Right lobe of liver (tissue), 6 donors: ENCODE data around the gene POU5F2. TPM values are rescaled to one million over a fixed set of nuclear protein-coding genes. Genes with fewer than 3 reads are reported as not detected.

ENCODE experiments used
- ATAC-seq, 4 donors: fragments of 200-7000 bp; cut with Tn5 transposase; one replicate each; pipeline ENCODE4 v1.9.1; 2020; ENCODE audit warnings: mild to moderate bottlenecking in 4 of 4, moderate library complexity in 4 of 4
- DNase-seq, 3 donors: peaks; one replicate each; pipeline ENCODE4 v3.0.0-alpha.2; 2020
- H3K27ac ChIP-seq, 3 donors: fragments of 200-600 bp; one replicate each; pipeline ENCODE4 v1.8.0; 2022
- H3K27me3 ChIP-seq, 2 donors: fragments of 200-600 bp; one replicate each; pipeline ENCODE4 v1.8.0; 2022
- H3K36me3 ChIP-seq, 4 donors: fragments of 200-600 bp; sonication (generic) in 1 of 4; one replicate each; pipeline versions ENCODE4 v1.5.1 to v1.8.0; 2017 to 2022; ENCODE audit warnings: control low read depth in 1 of 4
- H3K4me1 ChIP-seq, 4 donors: fragments of 200-600 bp; sonication (generic) in 1 of 4; one replicate each; pipeline versions ENCODE4 v1.5.1 to v1.8.0; 2017 to 2022; ENCODE audit warnings: control low read depth in 1 of 4
- H3K4me3 ChIP-seq, 3 donors: fragments of 200-600 bp; one replicate each; pipeline ENCODE4 v1.8.0; 2022
- H3K9me3 ChIP-seq, 4 donors: fragments of 200-600 bp; sonication (generic) in 1 of 4; one replicate each; pipeline versions ENCODE4 v1.5.1 to v1.8.0; 2017 to 2022; ENCODE audit warnings: control low read depth in 1 of 4
- POLR2A ChIP-seq: fragments of 450-650 bp; IDR thresholded peaks from one replicate; pipeline ENCODE4 v1.6.1; 2017; ENCODE audit warnings: antibody characterized with exemption, mild to moderate bottlenecking
- WGBS: methylation state at CpG from one replicate; pipeline ENCODE4 v1.1.6; 2018; ENCODE audit warnings: low coverage, low lambda C conversion rate; ENCODE audit not compliant: insufficient coverage; ENCODE audit errors: missing lambda C conversion rate; 5-methylcytosine and 5-hydroxymethylcytosine counted together
- intact Hi-C, 2 donors: fragments of 100-400 bp; cut with DNase I; formaldehyde crosslinking; loops; one replicate each; pipeline versions ENCODE4 v1.11.2 to v1.14.1; 2022
- total RNA-seq, 6 experiments: library from RNA; depleted of rRNA in 2 of 6; stranded (reverse); fragments of >200 nt in 2 of 6; fragmentation: NEBNext Ultra II Directional in 3 of 6; extraction: Animal tissue kit (Norgen Biotek cat#: 25700) in 3 of 6; gene quantifications; one replicate each; pipeline versions ENCODE4 v1.1.0 to v1.2.4, GENCODE V29; 2016 to 2023
- TF ChIP-seq, protein P1 (sequence below), 4 donors: fragments of 200-600 bp in 3 of 4; fragments of 450-650 bp in 1 of 4; IDR thresholded peaks; one replicate each; pipeline versions ENCODE4 v1.5.1 to v1.8.0; 2016 to 2022; ENCODE audit warnings: antibody characterized with exemption in 4 of 4, mild to moderate bottlenecking in 2 of 4
- donor health status: DM: no; HTN: yes; CAD: no.
- donor health status: DM: no; HTN: no; CAD: no.
- donor health status: DM: no; HTN: no; CAD: no.
- donor health status: DM: no; HTN: yes; CAD: no.
- donor health status: DM: no; HTN: yes; CAD: no.

The POU5F2 gene
- total RNA-seq, 6 experiments from 2014 or later = 0.29 to 1.3 (median 0.52) TPM

DNA sequence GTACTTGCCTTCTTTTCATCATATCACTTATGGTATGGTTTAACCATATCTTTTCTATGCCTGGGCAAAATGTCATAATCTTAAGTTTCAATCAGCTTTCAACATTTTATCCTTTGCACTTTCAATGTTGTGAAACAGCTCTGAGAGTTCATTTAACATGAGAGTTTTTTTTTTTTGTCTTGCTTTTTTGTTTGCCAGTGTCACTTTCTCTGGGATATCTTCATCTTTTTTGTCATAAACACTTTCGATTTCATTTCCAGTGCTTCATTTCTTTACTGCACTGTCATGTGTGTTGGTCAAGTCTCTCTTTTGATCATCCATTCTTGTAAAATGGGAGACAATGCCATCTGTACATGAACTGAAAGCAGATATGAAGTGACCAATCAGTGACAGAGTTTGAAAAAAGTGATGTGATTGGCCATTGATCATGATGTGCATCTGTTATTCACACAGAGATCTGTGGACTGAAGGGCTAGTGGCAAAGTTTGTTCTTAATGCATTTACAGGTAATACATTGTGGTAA is 7.5 kb upstream of the POU5F2 start:
- ATAC-seq = peak in 2 of 4 donors; percentile 32 to 42
- TF ChIP-seq, protein P1, sequence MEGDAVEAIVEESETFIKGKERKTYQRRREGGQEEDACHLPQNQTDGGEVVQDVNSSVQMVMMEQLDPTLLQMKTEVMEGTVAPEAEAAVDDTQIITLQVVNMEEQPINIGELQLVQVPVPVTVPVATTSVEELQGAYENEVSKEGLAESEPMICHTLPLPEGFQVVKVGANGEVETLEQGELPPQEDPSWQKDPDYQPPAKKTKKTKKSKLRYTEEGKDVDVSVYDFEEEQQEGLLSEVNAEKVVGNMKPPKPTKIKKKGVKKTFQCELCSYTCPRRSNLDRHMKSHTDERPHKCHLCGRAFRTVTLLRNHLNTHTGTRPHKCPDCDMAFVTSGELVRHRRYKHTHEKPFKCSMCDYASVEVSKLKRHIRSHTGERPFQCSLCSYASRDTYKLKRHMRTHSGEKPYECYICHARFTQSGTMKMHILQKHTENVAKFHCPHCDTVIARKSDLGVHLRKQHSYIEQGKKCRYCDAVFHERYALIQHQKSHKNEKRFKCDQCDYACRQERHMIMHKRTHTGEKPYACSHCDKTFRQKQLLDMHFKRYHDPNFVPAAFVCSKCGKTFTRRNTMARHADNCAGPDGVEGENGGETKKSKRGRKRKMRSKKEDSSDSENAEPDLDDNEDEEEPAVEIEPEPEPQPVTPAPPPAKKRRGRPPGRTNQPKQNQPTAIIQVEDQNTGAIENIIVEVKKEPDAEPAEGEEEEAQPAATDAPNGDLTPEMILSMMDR (IDR thresholded peaks at IDR 0.05) = no peak
- TF ChIP-seq POLR2A = no peak
- no peak overlapping the region for H3K27ac ChIP-seq
- DNase-seq = no peak
- no peaks in the 10 kb centered on the region for H3K36me3 ChIP-seq
- H3K4me3 ChIP-seq = no peak overlapping the region
- no peaks in the 10 kb centered on the region for H3K9me3 ChIP-seq
- no peaks in the 10 kb centered on the region for H3K27me3 ChIP-seq
- no peaks in the 10 kb centered on the region for H3K4me1 ChIP-seq
- intact Hi-C loops = no loop called here
- WGBS = 53% methylated on average over 1 of the region's 1 CpG

DNA sequence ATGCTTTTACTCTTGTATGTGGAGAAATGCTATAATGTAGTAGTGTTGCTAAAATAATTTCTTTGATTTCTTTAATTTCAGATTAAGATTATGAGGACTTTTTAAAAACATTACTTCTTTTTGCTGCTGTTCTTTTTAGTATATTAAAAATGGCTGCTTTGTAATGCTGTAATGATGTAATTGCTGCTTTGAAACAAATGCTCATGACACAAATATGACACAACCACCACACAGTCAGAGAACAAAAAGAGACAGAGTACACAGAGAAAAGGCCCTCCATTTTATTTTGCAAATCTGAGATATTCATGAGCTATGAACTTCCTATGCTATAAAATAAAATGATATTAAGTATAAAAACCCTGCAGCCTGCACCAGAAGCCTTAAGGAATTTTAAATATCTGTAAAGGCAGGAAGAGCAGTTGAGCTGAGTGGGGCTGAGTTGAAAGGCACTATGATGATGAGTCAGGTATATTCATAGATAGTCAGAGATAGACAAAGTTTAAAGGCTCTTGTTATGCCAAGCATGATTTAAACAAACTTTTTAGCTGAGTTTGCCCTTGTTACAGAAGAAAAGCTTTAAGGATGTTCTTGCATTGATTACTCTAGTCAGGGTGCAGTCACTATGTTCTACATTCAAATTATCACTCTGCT is 5.1 kb upstream of the POU5F2 start:
- Histone ChIP-seq H3K4me3 (no peak overlapping the region), H3K4me1 (no peaks in the 10 kb centered on the region), H3K9me3 (no peaks in the 10 kb centered on the region), H3K27ac (no peak overlapping the region), H3K36me3 (no peaks in the 10 kb centered on the region), H3K27me3 (no peaks in the 10 kb centered on the region)
- ATAC-seq = no peak
- intact Hi-C loops = no loop called here
- DNase-seq = no peak
- TF ChIP-seq, protein P1 (IDR thresholded peaks at IDR 0.05) = no peak
- no peak for TF ChIP-seq POLR2A

DNA sequence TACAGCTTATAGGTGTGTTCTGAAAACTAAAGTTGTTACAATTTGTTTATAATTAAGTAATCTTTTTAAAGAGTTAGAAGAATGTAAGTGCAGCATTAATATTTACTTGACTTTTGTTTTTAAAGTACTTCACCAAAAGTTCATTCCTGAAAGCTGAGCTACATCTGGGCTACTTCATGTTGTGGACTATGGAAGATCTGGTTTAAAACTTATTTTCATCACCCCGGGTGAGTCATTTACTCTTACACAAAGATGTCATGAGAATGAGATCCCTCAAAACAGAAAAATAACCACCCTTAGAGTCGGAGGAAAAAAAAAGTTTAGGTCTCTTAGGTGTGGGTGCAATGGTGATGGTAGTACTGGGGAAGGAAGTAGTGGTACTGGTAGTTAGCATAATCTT is 5.1 kb downstream of the POU5F2 start:
- 88% methylated on average over 2 of the region's 2 CpGs for WGBS
- ATAC-seq (no peak), DNase-seq (no peak)
- no peaks in the 10 kb centered on the region for H3K4me1 ChIP-seq
- intact Hi-C loops = no loop called here
- H3K27me3 ChIP-seq = no peaks in the 10 kb centered on the region
- H3K9me3 ChIP-seq = no peaks in the 10 kb centered on the region
- TF ChIP-seq, protein P1 (IDR thresholded peaks at IDR 0.05) = no peak
- no peak for TF ChIP-seq POLR2A
- no peak overlapping the region for H3K27ac ChIP-seq
- H3K4me3 ChIP-seq = no peak overlapping the region
- H3K36me3 ChIP-seq = no peaks in the 10 kb centered on the region

DNA sequence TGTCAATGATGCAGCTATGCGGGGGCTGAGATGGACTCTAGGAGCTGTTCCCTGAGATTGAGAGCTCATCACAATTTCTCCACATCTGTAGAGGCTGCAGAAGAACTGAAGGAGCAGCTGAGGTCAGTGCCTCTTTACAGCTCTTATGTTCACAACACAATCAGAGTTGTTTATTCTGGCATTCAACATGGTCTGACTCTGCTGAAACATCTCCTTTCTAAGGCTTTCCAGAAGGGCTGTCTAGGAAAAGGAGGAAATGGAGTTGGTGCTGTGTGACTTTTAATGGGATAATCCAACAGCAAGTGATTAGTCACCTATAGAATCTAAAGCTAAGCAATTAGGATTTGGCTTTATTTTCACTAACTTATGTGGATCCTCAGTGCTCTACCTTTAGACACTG is 6.0 kb downstream of the POU5F2 start:
- no peaks in the 10 kb centered on the region for H3K36me3 ChIP-seq
- intact Hi-C loops = no loop called here
- no peaks in the 10 kb centered on the region for H3K27me3 ChIP-seq
- TF ChIP-seq POLR2A = no peak
- TF ChIP-seq, protein P1 (IDR thresholded peaks at IDR 0.05) = no peak
- H3K27ac ChIP-seq = no peak overlapping the region
- H3K9me3 ChIP-seq = no peaks in the 10 kb centered on the region
- H3K4me3 ChIP-seq = no peak overlapping the region
- 100% methylated on average over 1 of the region's 1 CpG for WGBS
- H3K4me1 ChIP-seq = no peaks in the 10 kb centered on the region
- no peak for ATAC-seq
- DNase-seq = no peak

DNA sequence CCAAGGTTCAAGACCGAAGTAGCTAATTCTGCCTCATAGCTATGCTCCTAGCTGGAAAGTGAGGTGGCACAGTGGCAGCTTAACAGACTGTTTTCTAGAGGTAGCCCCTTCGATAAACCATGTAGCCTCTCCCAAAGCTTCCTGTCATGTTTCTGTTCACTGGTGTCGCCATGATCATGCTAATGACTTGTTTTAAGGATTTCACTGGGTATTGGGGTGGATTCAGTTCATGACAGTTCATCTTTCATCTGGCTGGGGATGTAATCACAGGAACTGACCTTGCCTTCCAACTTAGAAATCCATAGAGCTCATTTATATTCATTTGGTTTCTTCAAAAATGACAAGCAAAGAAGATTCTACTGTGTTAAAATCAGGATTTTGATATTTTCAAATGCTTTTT is 9.4 kb downstream of the POU5F2 start:
- no peaks in the 10 kb centered on the region for H3K27me3 ChIP-seq
- TF ChIP-seq POLR2A = no peak
- TF ChIP-seq, protein P1 (IDR thresholded peaks at IDR 0.05) = no peak
- 100% methylated on average over 1 of the region's 3 CpGs for WGBS

More for the DNA sequence above, 9.4 kb downstream of the POU5F2 start:
- H3K4me1 ChIP-seq = no peaks in the 10 kb centered on the region
- DNase-seq = no peak
- intact Hi-C loops = no loop called here
- H3K27ac ChIP-seq = no peak overlapping the region
- no peaks in the 10 kb centered on the region for H3K9me3 ChIP-seq
- H3K4me3 ChIP-seq = no peak overlapping the region
- ATAC-seq = no peak
- H3K36me3 ChIP-seq = no peaks in the 10 kb centered on the region
